Astrocyte of the spinal cord (primary cell): ENCODE measurements around the gene SPRR5.

ENCODE experiments used
- DNase-seq: peaks from one replicate; pipeline ENCODE4 v3.0.0; 2011; ENCODE audit warnings: low read depth, low spot score
- H3K4me3 ChIP-seq: 2 replicates; pipeline ENCODE4 v1.5.1; 2011; ENCODE audit warnings: low read depth, mild to moderate bottlenecking, low read length, moderate library complexity
- CTCF ChIP-seq: IDR thresholded peaks from 2 replicates; pipeline ENCODE4 v1.5.1; 2012; ENCODE audit warnings: low read depth, mild to moderate bottlenecking, low read length, inconsistent platforms
- in situ Hi-C: cut with HindIII; loops from 2 replicates; pipeline ENCODE4 v1.10.0; 2017; ENCODE audit warnings: low sequenced_read_pairs

The SPRR5 gene

GRCh38 chr1:152997901-152998300, 50.9 kb downstream of the SPRR5 start:
- H3K4me3 ChIP-seq = no peak overlapping the region
- in situ Hi-C loops = no loop called here
- TF ChIP-seq CTCF = no peak
- no peak for DNase-seq

- in situ Hi-C loops = no loop called here
- TF ChIP-seq CTCF = no peak
- DNase-seq = no peak
Measured at GRCh38 chr1:152998476-152998875, 51.5 kb downstream of the SPRR5 start.

More at GRCh38 chr1:152998476-152998875, 51.5 kb downstream of the SPRR5 start:
- H3K4me3 ChIP-seq = no peak overlapping the region
